Neural cell (in vitro differentiated cells): ENCODE measurements around the gene GDAP2.

ENCODE experiments used
- EP300 ChIP-seq: fragments of 450-650 bp; conservative IDR thresholded peaks from 2 replicates; pipeline ENCODE4 v1.6.1; 2014; ENCODE audit warnings: antibody characterized with exemption, mild to moderate bottlenecking, moderate library complexity; ENCODE audit not compliant: poor library complexity, severe bottlenecking
- EZH2 ChIP-seq: fragments of 200-600, 300-800 bp; shearing (Covaris generic), sonication (generic); IDR thresholded peaks from 2 replicates; pipeline ENCODE4 v1.6.1; 2014; ENCODE audit warnings: antibody characterized with exemption, low read length, borderline replicate concordance, mild to moderate bottlenecking; ENCODE audit not compliant: insufficient read depth, poor library complexity, severe bottlenecking
- MXI1 ChIP-seq: fragments of 450-650 bp; conservative IDR thresholded peaks from 2 replicates; pipeline ENCODE4 v1.6.1; 2014; ENCODE audit warnings: antibody characterized with exemption, mild to moderate bottlenecking; ENCODE audit not compliant: poor library complexity, severe bottlenecking
- POLR2AphosphoS5 ChIP-seq: IDR thresholded peaks from 2 replicates; pipeline ENCODE4 v1.6.1; 2012
- RAD21 ChIP-seq: fragments of 450-650 bp; conservative IDR thresholded peaks from 2 replicates; pipeline ENCODE4 v1.6.1; 2014; ENCODE audit warnings: antibody characterized with exemption, mild to moderate bottlenecking, moderate library complexity
- SMC3 ChIP-seq: fragments of 450-650 bp; conservative IDR thresholded peaks from 2 replicates; pipeline ENCODE4 v1.6.1; 2014; ENCODE audit warnings: antibody characterized with exemption, mild to moderate bottlenecking, moderate library complexity; ENCODE audit not compliant: poor library complexity
- TAF1 ChIP-seq: IDR thresholded peaks from 2 replicates; pipeline ENCODE4 v1.6.1; 2012; ENCODE audit warnings: low read depth
- TF ChIP-seq, protein P1 (sequence below): fragments of 450-650 bp; IDR thresholded peaks from 2 replicates; pipeline ENCODE4 v1.5.1; 2014; ENCODE audit warnings: antibody characterized with exemption, mild to moderate bottlenecking, moderate library complexity; ENCODE audit not compliant: poor library complexity, severe bottlenecking
- TF ChIP-seq, protein P2 (sequence below): IDR thresholded peaks from 2 replicates; pipeline ENCODE4 v1.6.1; 2012; ENCODE audit warnings: borderline replicate concordance

GRCh38 chr1:117841117-117841650, 88.2 kb downstream of the GDAP2 start:
- TF ChIP-seq MXI1 (no peak), EP300 (no peak), EZH2 (no peak), TAF1 (no peak), RAD21 (no peak), POLR2AphosphoS5 (no peak), SMC3 (no peak)
- TF ChIP-seq, protein P1, sequence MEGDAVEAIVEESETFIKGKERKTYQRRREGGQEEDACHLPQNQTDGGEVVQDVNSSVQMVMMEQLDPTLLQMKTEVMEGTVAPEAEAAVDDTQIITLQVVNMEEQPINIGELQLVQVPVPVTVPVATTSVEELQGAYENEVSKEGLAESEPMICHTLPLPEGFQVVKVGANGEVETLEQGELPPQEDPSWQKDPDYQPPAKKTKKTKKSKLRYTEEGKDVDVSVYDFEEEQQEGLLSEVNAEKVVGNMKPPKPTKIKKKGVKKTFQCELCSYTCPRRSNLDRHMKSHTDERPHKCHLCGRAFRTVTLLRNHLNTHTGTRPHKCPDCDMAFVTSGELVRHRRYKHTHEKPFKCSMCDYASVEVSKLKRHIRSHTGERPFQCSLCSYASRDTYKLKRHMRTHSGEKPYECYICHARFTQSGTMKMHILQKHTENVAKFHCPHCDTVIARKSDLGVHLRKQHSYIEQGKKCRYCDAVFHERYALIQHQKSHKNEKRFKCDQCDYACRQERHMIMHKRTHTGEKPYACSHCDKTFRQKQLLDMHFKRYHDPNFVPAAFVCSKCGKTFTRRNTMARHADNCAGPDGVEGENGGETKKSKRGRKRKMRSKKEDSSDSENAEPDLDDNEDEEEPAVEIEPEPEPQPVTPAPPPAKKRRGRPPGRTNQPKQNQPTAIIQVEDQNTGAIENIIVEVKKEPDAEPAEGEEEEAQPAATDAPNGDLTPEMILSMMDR = no peak
- TF ChIP-seq, protein P2, sequence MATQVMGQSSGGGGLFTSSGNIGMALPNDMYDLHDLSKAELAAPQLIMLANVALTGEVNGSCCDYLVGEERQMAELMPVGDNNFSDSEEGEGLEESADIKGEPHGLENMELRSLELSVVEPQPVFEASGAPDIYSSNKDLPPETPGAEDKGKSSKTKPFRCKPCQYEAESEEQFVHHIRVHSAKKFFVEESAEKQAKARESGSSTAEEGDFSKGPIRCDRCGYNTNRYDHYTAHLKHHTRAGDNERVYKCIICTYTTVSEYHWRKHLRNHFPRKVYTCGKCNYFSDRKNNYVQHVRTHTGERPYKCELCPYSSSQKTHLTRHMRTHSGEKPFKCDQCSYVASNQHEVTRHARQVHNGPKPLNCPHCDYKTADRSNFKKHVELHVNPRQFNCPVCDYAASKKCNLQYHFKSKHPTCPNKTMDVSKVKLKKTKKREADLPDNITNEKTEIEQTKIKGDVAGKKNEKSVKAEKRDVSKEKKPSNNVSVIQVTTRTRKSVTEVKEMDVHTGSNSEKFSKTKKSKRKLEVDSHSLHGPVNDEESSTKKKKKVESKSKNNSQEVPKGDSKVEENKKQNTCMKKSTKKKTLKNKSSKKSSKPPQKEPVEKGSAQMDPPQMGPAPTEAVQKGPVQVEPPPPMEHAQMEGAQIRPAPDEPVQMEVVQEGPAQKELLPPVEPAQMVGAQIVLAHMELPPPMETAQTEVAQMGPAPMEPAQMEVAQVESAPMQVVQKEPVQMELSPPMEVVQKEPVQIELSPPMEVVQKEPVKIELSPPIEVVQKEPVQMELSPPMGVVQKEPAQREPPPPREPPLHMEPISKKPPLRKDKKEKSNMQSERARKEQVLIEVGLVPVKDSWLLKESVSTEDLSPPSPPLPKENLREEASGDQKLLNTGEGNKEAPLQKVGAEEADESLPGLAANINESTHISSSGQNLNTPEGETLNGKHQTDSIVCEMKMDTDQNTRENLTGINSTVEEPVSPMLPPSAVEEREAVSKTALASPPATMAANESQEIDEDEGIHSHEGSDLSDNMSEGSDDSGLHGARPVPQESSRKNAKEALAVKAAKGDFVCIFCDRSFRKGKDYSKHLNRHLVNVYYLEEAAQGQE = no peak
